SK-N-SH (cell line): ENCODE measurements around the gene CEP170. TPM values are rescaled to one million over a fixed set of nuclear protein-coding genes. Genes with fewer than 3 reads are reported as not detected.
"Not testable (repeated sequence)": the region's sequence is repeated elsewhere in the genome, so short reads cannot be mapped to it uniquely, and the experiment has no call there.

Source experiments
- CTCF ChIA-PET: fragments of 300-600, 350-600 bp; formaldehyde crosslinking; extraction: SDS; loops from one replicate; lab custom pipeline; 2021; lab: Yijun Ruan, JAX
- POLR2A ChIA-PET: fragments of 350-600 bp; sonication (Branson Sonifier 250); formaldehyde crosslinking; extraction: SDS; loops from one replicate; lab custom pipeline; 2020; ENCODE audit warnings: antibody characterized with exemption, inconsistent platforms; lab: Yijun Ruan, JAX
- DNase-seq: peaks from one replicate; pipeline ENCODE4 v3.0.0; 2012
- H2AFZ ChIP-seq: fragments of 200-600 bp; sonication (generic); 2 replicates; pipeline ENCODE4 v1.8.1; 2016; ENCODE audit warnings: antibody characterized with exemption, mild to moderate bottlenecking, low read depth
- H3F3A ChIP-seq: fragments of 200-600 bp; sonication (generic); replicated peaks from 2 replicates; pipeline ENCODE3; 2016; ENCODE audit warnings: antibody characterized with exemption, mild to moderate bottlenecking; ENCODE audit not compliant: insufficient read depth
- H3K27ac ChIP-seq, 2 experiments: fragments of 200-500 bp in 1 of 2; fragments of 200-600 bp in 1 of 2; sonication (Bioruptor generic) in 1 of 2; sonication (generic), shearing (Covaris generic) in 1 of 2; 2 replicates each; pipeline versions ENCODE4 v1.5.1 to v1.6.1; 2014 to 2016; ENCODE audit warnings: low read depth in 2 of 2, inconsistent platforms in 1 of 2, low read length in 1 of 2, mild to moderate bottlenecking in 1 of 2, mixed read lengths in 1 of 2
- H3K27me3 ChIP-seq: fragments of 200-600 bp; sonication (generic), shearing (Covaris generic); 2 replicates; pipeline ENCODE4 v1.6.1; 2016; ENCODE audit warnings: mixed run types; ENCODE audit not compliant: insufficient read depth
- H3K36me3 ChIP-seq, 2 experiments: fragments of 200-500 bp in 1 of 2; fragments of 200-600 bp in 1 of 2; sonication (Bioruptor generic) in 1 of 2; sonication (generic) in 1 of 2; replicated peaks in 1 of 2; 2 replicates each; pipeline versions ENCODE3 to v1.5.1; 2014 to 2016; ENCODE audit warnings: low read length in 1 of 2, mild to moderate bottlenecking in 1 of 2; ENCODE audit not compliant: insufficient read depth in 2 of 2, control insufficient read depth in 1 of 2
- H3K4me1 ChIP-seq, 2 experiments: fragments of 200-500 bp in 1 of 2; fragments of 200-600 bp in 1 of 2; sonication (Bioruptor generic) in 1 of 2; sonication (generic), shearing (Covaris generic) in 1 of 2; 2 replicates each; pipeline versions ENCODE4 v1.5.1 to v1.6.1; 2014 to 2016; ENCODE audit warnings: low read depth in 1 of 2, low read length in 1 of 2, mixed run types in 1 of 2; ENCODE audit not compliant: insufficient read depth in 2 of 2, control insufficient read depth in 1 of 2
- H3K4me2 ChIP-seq: fragments of 200-600 bp; sonication (generic), shearing (Covaris generic); 2 replicates; pipeline ENCODE4 v1.6.1; 2017; ENCODE audit warnings: mixed run types
- H3K4me3 ChIP-seq, 2 experiments: fragments of 200-500 bp in 1 of 2; fragments of 200-600 bp in 1 of 2; sonication (Bioruptor generic) in 1 of 2; sonication (generic), shearing (Covaris generic) in 1 of 2; 2 replicates each; pipeline versions ENCODE4 v1.5.1 to v1.8.1; 2014 to 2016; ENCODE audit warnings: low read depth in 2 of 2, inconsistent platforms in 1 of 2, low read length in 1 of 2, mild to moderate bottlenecking in 1 of 2, mixed read lengths in 1 of 2, moderate library complexity in 1 of 2
- H3K79me2 ChIP-seq: fragments of 200-600 bp; sonication (generic); 2 replicates; pipeline ENCODE4 v1.8.1; 2017; ENCODE audit warnings: mild to moderate bottlenecking; ENCODE audit not compliant: insufficient read depth
- H3K9ac ChIP-seq: fragments of 200-600 bp; sonication (generic); 2 replicates; pipeline ENCODE4 v1.6.1; 2017; ENCODE audit warnings: mixed run types
- H3K9me2 ChIP-seq: fragments of 200-600 bp; sonication (generic); 2 replicates; pipeline ENCODE4 v1.6.1; 2017; ENCODE audit warnings: mixed run types
- H3K9me3 ChIP-seq: fragments of 200-600 bp; sonication (generic); 2 replicates; pipeline ENCODE4 v1.6.1; 2017; ENCODE audit warnings: mixed run types, mild to moderate bottlenecking, moderate library complexity
- H4K20me1 ChIP-seq: fragments of 200-600 bp; sonication (generic); 2 replicates; pipeline ENCODE4 v1.6.1; 2017; ENCODE audit warnings: mild to moderate bottlenecking, mixed run types; ENCODE audit not compliant: insufficient read depth
- CTCF ChIP-seq: fragments of 200-600 bp; sonication (generic); IDR thresholded peaks from 2 replicates; pipeline ENCODE4 v1.6.1; 2017; ENCODE audit warnings: antibody characterized with exemption, mild to moderate bottlenecking, moderate library complexity
- RAD21 ChIP-seq: IDR thresholded peaks from 2 replicates; pipeline ENCODE4 v1.6.1; 2012; ENCODE audit warnings: mild to moderate bottlenecking, low read length
- WGBS: methylation state at CpG from one replicate; pipeline ENCODE4 v1.1.6; 2017; ENCODE audit warnings: low lambda C conversion rate; 5-methylcytosine and 5-hydroxymethylcytosine counted together
- polyA plus RNA-seq, 3 experiments: library from polyadenylated mRNA; depleted of rRNA; stranded (reverse); fragments of >200 nt; gene quantifications; 2 replicates each; pipeline ENCODE4 v1.2.3, GENCODE V29; 2012

The CEP170 gene
- polyA plus RNA-seq, 1 of the 3 experiments (the other 2 are of a cell fraction): 67.2 TPM

DNA sequence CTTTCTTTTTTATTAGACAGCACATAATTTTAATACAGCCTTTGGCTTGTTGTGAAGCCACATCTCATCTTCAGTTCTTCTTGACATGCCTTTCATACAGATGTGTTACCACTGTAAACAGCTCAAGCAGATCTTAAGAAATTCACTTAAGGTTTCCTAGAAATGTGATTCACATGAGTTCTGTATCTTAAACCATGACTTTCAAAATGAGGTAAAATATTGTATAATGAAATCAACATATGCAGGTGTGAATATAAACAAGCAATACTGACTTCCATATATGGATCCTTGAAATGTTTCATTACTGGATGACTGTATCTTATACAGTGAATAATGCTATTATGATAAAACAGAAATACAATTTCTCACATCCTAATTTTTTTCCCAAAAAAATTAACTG lies 107.7 kb downstream of the CEP170 start:
- H3K4me2 ChIP-seq, DNase-seq, H3K9me2 ChIP-seq, H3K4me1 ChIP-seq, H3F3A ChIP-seq, H2AFZ ChIP-seq, H3K27ac ChIP-seq, H3K27me3 ChIP-seq, H4K20me1 ChIP-seq, H3K4me3 ChIP-seq, H3K9ac ChIP-seq, CTCF ChIA-PET, POLR2A ChIA-PET, H3K9me3 ChIP-seq: not testable (repeated sequence)
- peaks cover 47% of the 10 kb centered on the region for H3K79me2 ChIP-seq
- H3K36me3 ChIP-seq: peaks cover 10 to 35% of the 10 kb centered on the region in 2 experiments

GRCh38 chr1:243140498-243140897 lies 114.6 kb downstream of the CEP170 start:
- peak; percentile 1 for DNase-seq
- H3K27me3 ChIP-seq, H3K4me2 ChIP-seq, H2AFZ ChIP-seq, H3K4me1 ChIP-seq, POLR2A ChIA-PET, H3K4me3 ChIP-seq, CTCF ChIA-PET, H3K9me2 ChIP-seq, H3K9ac ChIP-seq, H4K20me1 ChIP-seq, H3K9me3 ChIP-seq, H3K27ac ChIP-seq: not testable (repeated sequence)
- WGBS: 90% methylated on average over 1 of the region's 1 CpG
- TF ChIP-seq RAD21 (peak; percentile 17; the same call in 1 of the 2 replicates), CTCF (peak; percentile 37)
- H3F3A ChIP-seq: peaks cover 23% of the 10 kb centered on the region
- peaks cover 42% of the 10 kb centered on the region for H3K79me2 ChIP-seq
- peaks cover 26 to 47% of the 10 kb centered on the region in 2 experiments for H3K36me3 ChIP-seq

DNA sequence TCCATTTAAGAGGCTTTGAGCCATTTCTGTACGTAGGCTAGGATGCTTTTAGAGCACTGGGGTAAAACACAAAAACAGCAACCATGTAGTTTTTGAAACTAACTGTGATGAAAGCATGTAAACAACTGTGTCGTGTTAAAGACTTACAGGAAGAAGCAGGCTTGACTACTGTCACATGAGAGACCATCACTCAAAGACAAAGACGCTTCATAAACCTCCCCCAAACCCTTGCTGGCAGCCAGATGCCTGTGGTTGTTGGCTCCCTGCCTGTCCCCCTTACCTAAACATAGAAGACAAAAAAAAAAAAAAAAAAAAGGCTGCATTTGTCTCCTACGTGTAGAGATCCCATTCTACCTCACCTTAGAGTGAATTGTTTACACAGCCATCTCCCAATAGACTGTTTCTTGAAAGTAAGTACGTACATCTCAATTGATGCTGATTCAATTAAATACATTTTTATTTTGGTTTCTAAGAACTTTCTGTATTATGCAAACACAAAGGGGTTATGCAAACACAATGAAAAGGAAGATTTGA lies 132.1 kb downstream of the CEP170 start:
- peaks cover 19 to 33% of the 10 kb centered on the region in 2 experiments for H3K36me3 ChIP-seq
- H3K4me1 ChIP-seq, H3K9me2 ChIP-seq, H3K9ac ChIP-seq, DNase-seq, H2AFZ ChIP-seq, CTCF ChIA-PET, H3K27ac ChIP-seq, H3K79me2 ChIP-seq, H3K4me3 ChIP-seq, H3K4me2 ChIP-seq, H3K9me3 ChIP-seq, H3F3A ChIP-seq, H4K20me1 ChIP-seq, H3K27me3 ChIP-seq, POLR2A ChIA-PET: not testable (repeated sequence)
- 94% methylated on average over 5 of the region's 5 CpGs for WGBS

GRCh38 chr1:243121939-243122338 lies 133.1 kb downstream of the CEP170 start:
- H3K79me2 ChIP-seq, H3K4me3 ChIP-seq, H3K4me1 ChIP-seq, POLR2A ChIA-PET, H3K9me3 ChIP-seq, H3K27me3 ChIP-seq, H3F3A ChIP-seq, H2AFZ ChIP-seq, H3K4me2 ChIP-seq, H4K20me1 ChIP-seq, H3K9me2 ChIP-seq, CTCF ChIA-PET, H3K27ac ChIP-seq, DNase-seq, H3K9ac ChIP-seq: not testable (repeated sequence)
- H3K36me3 ChIP-seq: peaks cover 16 to 30% of the 10 kb centered on the region in 2 experiments
- WGBS: no CpG with 5 or more reads among the region's 5 CpGs

- H3K27ac ChIP-seq, H3K79me2 ChIP-seq, H4K20me1 ChIP-seq, H3K9ac ChIP-seq, DNase-seq, H3K4me3 ChIP-seq, H3K4me1 ChIP-seq, H3K4me2 ChIP-seq, H2AFZ ChIP-seq, H3F3A ChIP-seq, H3K9me2 ChIP-seq, CTCF ChIA-PET, POLR2A ChIA-PET, H3K27me3 ChIP-seq, H3K9me3 ChIP-seq: not testable (repeated sequence)
- peaks cover 9 to 12% of the 10 kb centered on the region in 2 experiments for H3K36me3 ChIP-seq
- WGBS: 100% methylated on average over 5 of the region's 5 CpGs
These were observed 136.3 kb downstream of the CEP170 start for GRCh38 chr1:243118601-243119322.
